Fibroblast of mammary gland (primary cell): Measurements from ENCODE around the gene ABCC6.
"Not testable (repeated sequence)": the region's sequence is repeated elsewhere in the genome, so short reads cannot be mapped to it uniquely, and the experiment has no call there.

Experiments used
- DNase-seq: peaks from one replicate; pipeline ENCODE4 v3.0.0-alpha.2; 2010; ENCODE audit warnings: low read depth
- H3K4me3 ChIP-seq: 2 replicates; pipeline ENCODE4 v1.5.1; 2011; ENCODE audit warnings: low read depth, mild to moderate bottlenecking, low read length, moderate library complexity; ENCODE audit not compliant: control insufficient read depth

ABCC6 gene

DNA sequence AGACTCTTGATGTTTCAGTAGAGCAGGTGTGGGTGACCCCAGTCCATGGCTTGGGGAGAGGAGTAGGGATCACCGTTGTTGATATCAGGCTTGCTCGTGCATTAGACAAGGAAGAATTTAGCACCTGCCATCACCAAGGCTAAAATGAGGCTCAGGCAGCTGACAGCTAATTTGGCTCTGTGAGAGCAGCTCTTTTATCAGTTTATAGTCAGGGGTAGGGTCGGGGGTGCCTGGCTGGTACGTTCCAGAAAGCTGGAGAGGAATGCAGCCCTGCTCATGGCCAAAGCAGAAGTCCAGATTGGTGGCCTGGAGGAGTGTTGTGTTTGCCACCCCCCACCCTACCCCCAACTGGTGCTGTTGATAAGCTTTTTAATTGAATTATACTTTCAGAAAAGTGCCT, 17.4 kb upstream of the ABCC6 start:
- DNase-seq, H3K4me3 ChIP-seq: not testable (repeated sequence)

DNA sequence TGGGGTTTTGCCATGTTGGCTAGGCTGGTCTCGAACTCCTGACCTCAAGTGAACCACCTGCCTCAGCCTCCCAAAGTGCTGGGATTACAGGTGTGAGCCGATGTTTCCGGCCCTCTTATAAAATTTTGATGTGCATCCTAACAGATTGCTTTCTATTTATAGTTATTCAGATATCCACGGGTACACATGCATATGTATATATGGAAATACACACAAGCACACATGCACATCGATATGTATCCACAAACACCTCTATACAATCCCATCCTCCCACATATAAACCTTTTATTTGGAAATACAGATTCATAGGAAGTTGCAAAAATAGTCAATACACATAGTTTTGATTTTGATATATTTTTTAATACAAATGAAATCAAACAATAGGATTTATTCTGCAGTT, 14.4 kb upstream of the ABCC6 start:
- DNase-seq, H3K4me3 ChIP-seq: not testable (repeated sequence)

DNA sequence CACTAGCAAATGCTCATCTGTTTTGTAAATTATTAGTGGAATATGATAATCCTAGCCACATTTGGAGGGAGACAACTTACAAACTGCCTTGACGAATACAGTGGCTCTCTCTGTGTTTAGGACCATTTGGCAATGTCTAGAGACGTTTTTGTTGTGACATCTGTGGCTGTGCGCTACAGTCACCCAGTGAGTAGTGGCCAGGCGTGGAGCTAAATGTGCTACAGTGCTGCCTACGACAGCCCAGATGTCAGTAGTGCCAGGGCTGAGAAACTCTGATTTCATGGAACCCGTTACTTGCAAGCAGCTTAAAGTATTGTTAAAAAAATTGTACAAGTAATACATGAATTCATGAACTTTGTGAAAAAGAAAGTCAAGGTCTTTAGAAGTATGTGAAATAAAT, 13.8 kb upstream of the ABCC6 start:
- not testable (repeated sequence) for H3K4me3 ChIP-seq, DNase-seq

DNA sequence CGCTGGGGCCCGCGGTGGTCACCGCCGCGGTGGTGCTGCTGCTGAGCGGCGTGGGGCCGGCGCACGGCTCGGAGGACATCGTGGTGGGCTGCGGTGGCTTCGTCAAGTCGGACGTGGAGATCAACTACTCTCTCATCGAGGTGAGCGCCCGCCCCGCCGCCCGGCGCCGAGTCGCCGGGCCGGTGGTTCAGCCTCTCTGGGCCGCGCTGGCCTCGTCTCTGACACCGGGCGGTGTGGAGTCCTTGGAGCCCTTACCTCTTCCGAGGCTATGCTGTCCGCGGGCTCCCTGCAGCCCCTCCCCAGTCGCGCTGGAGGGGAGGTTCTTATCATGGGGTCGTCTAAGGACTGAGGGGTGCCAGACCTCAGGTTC, 9.4 kb upstream of the ABCC6 start:
- not testable (repeated sequence) for DNase-seq, H3K4me3 ChIP-seq

DNA sequence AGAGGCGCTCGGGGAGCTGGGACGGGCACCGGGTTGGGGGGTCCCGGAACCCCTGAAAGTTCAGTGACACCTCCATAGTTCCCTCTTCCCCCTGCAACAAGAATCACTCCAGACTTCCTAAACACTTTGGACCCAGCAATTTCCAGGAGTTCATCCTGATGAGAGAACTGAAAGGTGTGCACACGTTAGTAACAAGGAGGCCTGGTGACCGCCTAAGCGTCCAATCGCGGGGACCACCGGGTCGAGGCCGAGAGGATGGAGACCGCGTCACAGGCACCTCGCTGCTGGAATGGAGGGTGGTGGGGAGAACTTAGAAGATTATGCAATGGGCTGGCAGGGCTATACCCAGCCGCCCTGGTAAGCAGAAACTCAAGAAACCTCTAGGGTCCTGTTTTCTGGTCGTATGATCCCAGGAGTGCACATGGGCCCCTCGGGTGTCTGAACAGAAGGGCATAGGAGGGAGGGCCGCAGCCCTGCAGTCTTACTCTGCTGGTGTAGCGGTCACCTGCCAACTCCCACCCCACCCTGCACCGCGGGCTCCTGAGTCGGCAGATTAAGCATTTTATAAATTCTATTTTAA, 458 bp upstream of the ABCC6 start:
- DNase-seq, H3K4me3 ChIP-seq: not testable (repeated sequence)

DNA sequence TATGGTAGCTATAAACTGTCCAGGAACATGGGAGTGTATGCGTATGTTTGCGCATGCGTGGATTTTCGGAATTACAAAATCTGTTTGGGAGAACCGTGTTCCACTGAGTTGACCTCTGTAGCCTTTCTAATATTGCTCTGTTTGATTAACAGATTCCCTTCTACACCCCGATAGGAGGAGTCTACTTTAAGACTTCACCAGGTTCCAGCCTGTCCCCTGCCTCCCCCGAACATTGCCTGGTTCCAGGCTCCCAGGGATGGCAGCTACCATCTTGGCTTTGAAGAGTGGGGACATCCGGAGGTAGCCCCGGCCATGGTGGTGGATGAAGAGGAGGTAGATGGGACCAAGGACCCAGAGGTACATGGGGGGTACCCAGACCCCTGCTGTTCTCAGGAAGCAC, 1.9 kb downstream of the ABCC6 start:
- not testable (repeated sequence) for DNase-seq, H3K4me3 ChIP-seq

DNA sequence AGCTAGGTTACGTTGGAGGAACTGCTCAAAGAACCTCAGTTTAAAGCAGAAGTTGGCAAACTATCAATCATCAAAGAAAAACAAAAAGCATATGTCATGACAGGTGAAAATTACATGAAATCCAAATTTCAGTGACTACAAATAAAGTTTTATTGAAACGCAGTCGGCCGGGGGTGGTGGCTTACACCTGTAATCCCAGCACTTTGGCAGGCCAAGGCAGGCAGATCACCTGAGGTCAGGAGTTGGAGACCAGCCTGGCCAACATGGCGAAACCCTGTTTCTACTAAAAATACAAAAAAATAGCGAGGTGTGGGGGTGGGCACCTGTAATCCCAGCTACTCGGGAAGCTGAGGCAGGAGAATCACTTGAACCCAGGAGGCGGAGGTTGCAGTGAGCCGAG, 2.8 kb downstream of the ABCC6 start:
- not testable (repeated sequence) for DNase-seq, H3K4me3 ChIP-seq

DNA sequence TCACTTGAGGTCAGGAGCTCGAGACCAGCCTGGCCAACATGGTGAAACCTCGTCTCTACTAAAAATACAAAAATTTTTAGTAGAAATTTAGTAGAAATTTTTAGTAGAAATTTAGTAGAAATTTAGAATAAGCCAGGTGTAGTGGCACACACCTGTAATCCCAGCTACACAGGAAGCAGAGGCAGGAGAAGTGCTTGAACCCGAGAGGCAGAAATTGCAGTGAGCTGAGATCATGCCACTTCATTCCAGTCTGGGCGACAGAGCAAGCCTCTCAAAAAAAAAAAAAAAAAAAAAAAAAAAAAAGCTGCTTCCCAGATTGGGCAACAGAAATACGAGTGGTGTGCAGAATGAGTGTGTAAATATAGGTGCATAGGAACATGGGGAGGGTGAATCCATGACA, 4.5 kb downstream of the ABCC6 start:
- DNase-seq, H3K4me3 ChIP-seq: not testable (repeated sequence)

DNA sequence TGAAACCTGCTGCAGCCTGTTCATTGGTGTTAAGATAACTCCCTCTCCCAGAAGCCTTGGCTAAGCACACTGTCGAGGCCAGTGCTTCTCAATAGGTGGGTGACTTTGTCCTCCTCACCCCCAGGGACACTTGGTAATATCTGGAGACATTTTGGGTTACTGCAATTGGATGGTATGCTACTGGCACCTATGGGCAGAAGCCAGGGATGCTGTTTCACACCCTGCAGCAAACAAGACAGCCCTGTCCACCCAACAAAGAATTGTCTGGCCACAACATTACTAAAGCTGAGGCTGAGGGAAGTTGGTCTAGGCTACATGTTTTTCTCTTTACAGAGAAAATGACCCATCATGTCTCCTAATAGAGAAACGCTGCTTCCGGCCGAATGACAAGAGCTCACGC, 4.9 kb downstream of the ABCC6 start:
- not testable (repeated sequence) for H3K4me3 ChIP-seq

DNA sequence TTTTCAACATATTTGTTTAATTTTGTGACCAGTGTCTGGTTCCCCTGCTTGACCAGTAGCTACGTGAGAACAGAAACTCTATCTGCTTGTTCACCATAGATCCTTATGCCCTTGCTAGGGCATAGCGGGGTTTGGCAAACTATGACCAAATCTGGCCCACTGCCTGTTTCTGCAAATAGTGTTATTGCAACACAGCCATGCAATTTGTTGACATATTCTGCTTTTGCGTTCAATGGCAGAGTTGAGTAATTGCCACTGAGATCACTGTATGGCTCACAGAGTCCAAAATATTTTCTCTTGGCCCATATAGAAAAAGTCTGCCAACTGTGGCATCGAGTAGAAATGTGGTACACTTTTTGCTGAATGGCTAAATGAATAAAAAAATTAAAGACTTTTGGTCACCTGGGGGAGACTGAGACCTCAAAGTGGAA, 9.4 kb downstream of the ABCC6 start:
- not testable (repeated sequence) for H3K4me3 ChIP-seq
- peak; percentile 52 for DNase-seq

More for the DNA sequence above, 4.9 kb downstream of the ABCC6 start:
- DNase-seq, result not testable (repeated sequence)

DNA sequence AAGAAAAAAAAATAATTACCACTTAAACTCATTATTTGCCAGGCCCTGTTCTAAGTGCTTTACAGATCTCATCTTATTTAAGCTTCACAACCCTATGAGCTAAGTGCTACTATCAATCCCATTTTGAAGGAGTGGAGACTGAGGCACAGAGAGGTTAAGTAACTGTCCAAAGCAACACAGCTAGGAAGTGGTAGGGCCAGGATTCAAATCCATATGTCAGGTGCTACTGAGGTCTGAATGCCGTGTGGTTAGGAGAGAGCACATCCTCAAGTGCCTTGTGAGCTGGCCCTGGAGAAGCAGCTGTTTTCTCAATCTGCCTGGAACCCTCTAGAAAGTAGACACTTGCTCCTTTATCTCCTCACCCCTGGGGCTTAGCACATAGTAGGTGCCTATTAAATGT, 11.9 kb downstream of the ABCC6 start:
- DNase-seq, H3K4me3 ChIP-seq: not testable (repeated sequence)

DNA sequence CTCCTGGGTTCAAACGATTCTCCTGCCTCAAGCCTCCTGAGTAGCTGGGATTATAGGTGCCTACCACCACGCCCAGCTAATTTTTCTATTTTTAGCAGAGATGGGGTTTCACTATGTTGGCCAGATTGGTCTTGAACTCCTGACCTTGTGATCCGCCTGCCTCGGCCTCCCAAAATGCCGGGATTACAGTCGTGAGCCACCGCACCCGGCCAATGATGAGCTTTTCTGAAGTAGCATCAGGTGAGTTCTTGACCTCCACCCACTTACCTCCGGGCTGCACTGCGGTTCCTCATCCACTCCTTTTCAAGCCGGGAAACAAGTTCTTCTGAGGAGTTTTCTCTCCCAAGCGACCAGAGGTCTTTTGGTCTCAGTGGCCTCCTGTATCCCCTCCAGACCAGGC, 14.8 kb downstream of the ABCC6 start:
- H3K4me3 ChIP-seq, DNase-seq: not testable (repeated sequence)

DNA sequence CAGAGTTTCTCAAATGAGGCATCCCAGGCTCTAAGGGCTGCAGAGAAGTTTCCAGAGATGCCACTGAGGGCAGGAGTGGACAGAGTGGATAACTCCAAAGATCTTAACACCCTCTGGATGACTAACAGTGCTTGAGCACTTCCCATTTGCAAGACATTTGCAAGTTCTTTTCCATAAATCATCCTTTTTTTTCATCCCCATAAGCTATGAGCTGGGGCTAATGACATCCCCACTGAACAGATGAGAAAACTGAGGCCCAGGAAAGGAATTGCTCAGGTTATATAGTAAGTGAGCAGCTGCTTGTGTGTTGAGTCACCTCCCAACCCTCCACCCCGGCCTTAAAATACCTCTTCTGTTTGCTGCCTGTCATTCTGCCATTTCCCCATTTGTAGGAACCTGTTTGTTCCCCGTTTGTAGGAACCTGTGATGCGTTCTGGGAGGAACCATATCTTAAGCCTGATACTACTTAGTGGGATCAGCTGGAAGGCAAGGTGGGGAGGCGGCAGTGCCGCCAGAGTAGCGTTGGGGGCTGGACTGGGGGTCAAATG, 15.4 kb downstream of the ABCC6 start:
- not testable (repeated sequence) for H3K4me3 ChIP-seq, DNase-seq

DNA sequence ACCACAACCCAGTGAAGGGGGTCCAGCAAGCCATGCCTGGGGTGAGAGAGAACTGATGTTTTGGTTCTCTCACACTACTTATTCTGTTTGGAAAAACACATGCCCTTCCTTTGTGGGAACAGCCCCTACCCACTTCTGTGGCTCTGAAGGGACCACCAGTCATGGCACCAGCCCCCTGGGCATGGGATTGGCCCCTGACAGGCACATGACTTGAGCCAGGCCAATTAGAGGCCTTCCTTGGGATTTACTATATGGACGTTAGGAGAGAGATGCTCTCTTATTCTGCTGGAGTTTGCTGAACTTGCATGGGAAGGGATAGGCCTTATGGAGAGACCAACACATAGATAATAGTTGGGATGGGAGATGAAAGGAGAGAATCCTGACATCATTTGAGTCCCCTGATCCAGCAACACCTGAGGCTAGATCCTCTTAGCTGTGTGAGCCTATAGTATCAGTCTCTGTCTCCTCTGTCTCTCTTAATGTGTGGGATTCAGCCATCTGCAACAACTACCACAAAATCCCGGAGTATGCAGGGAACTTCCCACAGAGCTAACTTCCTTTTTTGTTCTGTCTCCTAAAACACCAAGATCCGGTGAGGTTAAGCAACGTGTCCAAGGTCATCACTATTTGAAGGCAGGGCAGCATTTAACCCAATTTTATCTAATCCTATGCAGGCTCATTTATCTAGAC, 16.1 kb downstream of the ABCC6 start:
- H3K4me3 ChIP-seq, DNase-seq: not testable (repeated sequence)

DNA sequence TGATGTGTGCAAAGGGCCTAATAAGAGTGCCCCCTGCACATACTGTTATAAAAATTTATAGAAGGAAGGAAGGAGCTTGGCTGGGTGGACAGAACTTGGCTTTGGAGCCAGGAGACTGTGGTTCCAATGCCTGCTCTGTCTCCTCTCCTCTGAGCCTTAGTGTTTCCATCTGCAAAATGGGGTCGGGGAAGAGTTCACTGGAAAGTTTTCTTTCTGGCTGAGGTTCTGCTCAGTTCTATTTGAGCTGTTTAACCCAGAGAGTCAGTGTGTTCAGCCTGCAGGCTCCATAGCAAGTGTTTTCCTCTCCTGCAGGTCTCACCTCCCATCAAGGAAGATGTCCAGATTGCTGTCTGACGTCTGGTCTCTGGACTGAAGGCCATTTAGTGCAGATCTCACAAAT, 17.4 kb downstream of the ABCC6 start:
- DNase-seq, H3K4me3 ChIP-seq: not testable (repeated sequence)

DNA sequence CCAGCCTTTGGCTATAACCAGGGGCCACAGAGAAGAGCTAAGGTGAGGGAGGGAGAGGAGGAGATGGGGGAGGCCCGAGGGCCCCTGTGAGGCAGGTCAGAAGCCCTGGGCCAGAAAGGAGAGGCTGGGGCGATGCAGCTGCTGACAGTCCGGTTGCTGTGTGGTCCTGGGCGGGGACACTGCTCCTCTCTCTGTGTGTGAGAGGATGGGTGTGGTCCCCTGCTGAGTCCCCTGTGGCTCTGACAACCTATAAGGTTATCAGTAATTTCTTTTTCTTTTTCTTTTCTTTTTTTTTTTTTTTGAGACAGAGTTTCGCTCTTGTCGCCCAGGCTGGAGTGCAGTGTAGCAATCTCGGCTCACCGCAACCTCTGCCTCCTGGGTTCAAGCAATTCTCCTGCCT, 18.7 kb downstream of the ABCC6 start:
- not testable (repeated sequence) for DNase-seq

DNA sequence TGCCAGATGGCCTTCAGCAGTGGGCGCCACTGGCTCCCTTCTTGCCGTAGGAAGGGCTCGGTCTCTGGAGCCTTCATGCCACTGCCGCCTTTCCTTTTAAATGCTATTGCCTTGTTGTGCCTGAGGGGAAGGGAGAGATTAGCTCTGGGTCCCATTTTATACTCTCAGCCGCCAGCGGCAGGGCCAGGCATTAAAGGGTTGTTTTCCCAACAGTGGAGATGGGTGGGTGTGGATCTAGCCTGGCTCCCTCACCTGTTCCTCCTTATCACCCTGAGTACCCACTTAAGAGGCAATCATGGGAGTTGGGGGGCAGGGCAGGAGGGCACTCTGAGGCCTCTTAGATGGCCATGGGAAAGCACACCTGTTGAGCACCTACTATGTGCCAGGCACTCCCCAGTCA, 19.8 kb downstream of the ABCC6 start:
- not testable (repeated sequence) for DNase-seq, H3K4me3 ChIP-seq

More for the DNA sequence above, 18.7 kb downstream of the ABCC6 start:
- H3K4me3 ChIP-seq, result not testable (repeated sequence)
